Astrocyte (in vitro differentiated cells and primary cell): Measurements from ENCODE around the gene ARPIN.

Experiments used
- EZH2 ChIP-seq: IDR thresholded peaks from 2 replicates; pipeline ENCODE4 v1.6.1; 2012; ENCODE audit warnings: mild to moderate bottlenecking, low read length, inconsistent platforms; ENCODE audit not compliant: insufficient read depth
- TF ChIP-seq, protein P1 (sequence below): IDR thresholded peaks from 2 replicates; pipeline ENCODE4 v1.5.1; 2011; ENCODE audit warnings: low read depth, mild to moderate bottlenecking, inconsistent platforms, low read length, moderate library complexity; ENCODE audit not compliant: insufficient read depth

GRCh38 chr15:89905846-89906378, 6.8 kb downstream of the ARPIN start:
- TF ChIP-seq EZH2 = no peak
- TF ChIP-seq, protein P1, sequence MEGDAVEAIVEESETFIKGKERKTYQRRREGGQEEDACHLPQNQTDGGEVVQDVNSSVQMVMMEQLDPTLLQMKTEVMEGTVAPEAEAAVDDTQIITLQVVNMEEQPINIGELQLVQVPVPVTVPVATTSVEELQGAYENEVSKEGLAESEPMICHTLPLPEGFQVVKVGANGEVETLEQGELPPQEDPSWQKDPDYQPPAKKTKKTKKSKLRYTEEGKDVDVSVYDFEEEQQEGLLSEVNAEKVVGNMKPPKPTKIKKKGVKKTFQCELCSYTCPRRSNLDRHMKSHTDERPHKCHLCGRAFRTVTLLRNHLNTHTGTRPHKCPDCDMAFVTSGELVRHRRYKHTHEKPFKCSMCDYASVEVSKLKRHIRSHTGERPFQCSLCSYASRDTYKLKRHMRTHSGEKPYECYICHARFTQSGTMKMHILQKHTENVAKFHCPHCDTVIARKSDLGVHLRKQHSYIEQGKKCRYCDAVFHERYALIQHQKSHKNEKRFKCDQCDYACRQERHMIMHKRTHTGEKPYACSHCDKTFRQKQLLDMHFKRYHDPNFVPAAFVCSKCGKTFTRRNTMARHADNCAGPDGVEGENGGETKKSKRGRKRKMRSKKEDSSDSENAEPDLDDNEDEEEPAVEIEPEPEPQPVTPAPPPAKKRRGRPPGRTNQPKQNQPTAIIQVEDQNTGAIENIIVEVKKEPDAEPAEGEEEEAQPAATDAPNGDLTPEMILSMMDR = no peak
